ENCODE data around the gene RCC2.

Gene RCC2

DNA sequence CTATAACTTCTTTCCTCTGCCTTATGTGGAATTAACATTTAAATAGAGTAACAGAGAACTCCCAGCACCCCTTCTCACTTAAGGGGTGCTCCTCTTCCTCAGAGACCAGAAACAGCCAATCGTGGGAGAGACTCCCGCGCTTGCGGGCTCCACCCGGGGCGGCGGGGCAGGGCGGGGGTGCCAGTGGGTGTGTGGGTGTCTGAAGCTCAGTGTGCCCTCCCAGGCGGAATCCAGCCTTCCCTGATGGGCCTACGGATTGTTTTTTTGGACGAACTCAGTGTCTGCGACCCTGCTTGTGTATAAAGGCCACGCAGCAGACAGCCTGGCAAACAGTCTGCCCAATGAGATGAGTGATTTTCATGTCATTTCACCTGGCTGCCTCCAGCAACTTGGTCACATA lies 6.2 kb downstream of the RCC2 start:
- Histone ChIP-seq H2BK5ac (ENCODE audit: low read length) (peak overlapping the region; percentile 5), H3K36me3 (ENCODE audit: control insufficient read depth, insufficient read depth, low read length) (peaks cover 10% of the 10 kb centered on the region), H2BK15ac (replicated peaks; ENCODE audit: low read depth) (no peak overlapping the region), H4K8ac (ENCODE audit: low read depth, low read length) (no peak overlapping the region), H3K23ac (ENCODE audit: low read length) (no peak overlapping the region), H4K5ac (ENCODE audit: low read length) (no peak overlapping the region), H3K79me2 (ENCODE audit: control insufficient read depth, insufficient read depth, low read length) (peaks cover 91% of the 10 kb centered on the region), H2AK5ac (ENCODE audit: low read length) (no peak overlapping the region), H3K27ac (ENCODE audit: low read depth, low read length) (no peak overlapping the region), H3K4me2 (ENCODE audit: low read length) (no peak overlapping the region), H3K18ac (ENCODE audit: low read length) (peak overlapping the region; percentile 9), H3K9ac (ENCODE audit: low read length) (peak overlapping the region; percentile 13), H3K4ac (ENCODE audit: low read depth, low read length) (peak overlapping the region; percentile 2), H3K4me1 (ENCODE audit: control insufficient read depth, low read depth, low read length) (peaks cover 27% of the 10 kb centered on the region), H3K56ac (ENCODE audit: low read length) (peak overlapping the region; percentile 35), H3K4me3 (ENCODE audit: low read length) (no peak overlapping the region), H2BK120ac (ENCODE audit: low read depth, low read length) (no peak overlapping the region), H3K79me1 (ENCODE audit: low read length) (peaks cover 8% of the 10 kb centered on the region), H3K27me3 (ENCODE audit: insufficient read depth, low read length, poor library complexity) (no peaks in the 10 kb centered on the region)
- WGBS (ENCODE audit: extremely low coverage, insufficient coverage, low lambda C conversion rate), result no CpG with 5 or more reads among the region's 13 CpGs
- no peak for DNase-seq

DNA sequence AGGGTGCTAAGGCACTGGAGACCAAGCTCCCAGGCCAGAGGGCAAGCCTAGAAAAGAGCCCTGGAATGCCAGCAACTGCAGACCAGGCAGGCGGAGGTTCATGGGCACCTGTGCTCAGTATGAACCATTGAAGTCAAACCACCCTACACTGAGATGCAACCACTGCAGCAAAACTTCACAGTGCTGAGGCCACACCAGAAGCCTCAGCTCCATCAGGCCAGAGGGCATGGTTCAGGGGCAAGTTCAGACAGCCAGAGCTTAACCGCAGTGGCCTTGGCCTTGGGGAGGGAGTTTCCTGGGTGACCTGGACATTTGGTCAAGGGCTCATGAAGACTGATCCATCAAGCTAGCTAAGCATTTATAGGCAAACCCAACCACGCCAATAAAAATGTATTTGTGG lies 7.1 kb downstream of the RCC2 start:
- no peak overlapping the region for H3K4me3 ChIP-seq (ENCODE audit: low read length)
- H3K36me3 ChIP-seq (ENCODE audit: control insufficient read depth, insufficient read depth, low read length), result peaks cover 14% of the 10 kb centered on the region
- H3K27me3 ChIP-seq (ENCODE audit: insufficient read depth, low read length, poor library complexity), result no peaks in the 10 kb centered on the region
- no peak overlapping the region for H3K23ac ChIP-seq (ENCODE audit: low read length)
- H3K56ac ChIP-seq (ENCODE audit: low read length), result no peak overlapping the region
- peaks cover 94% of the 10 kb centered on the region for H3K79me2 ChIP-seq (ENCODE audit: control insufficient read depth, insufficient read depth, low read length)
- no peak overlapping the region for H2BK15ac ChIP-seq (replicated peaks; ENCODE audit: low read depth)
- H4K5ac ChIP-seq (ENCODE audit: low read length), result no peak overlapping the region
- no peak overlapping the region for H4K8ac ChIP-seq (ENCODE audit: low read depth, low read length)
- H2BK120ac ChIP-seq (ENCODE audit: low read depth, low read length), result no peak overlapping the region
- peaks cover 27% of the 10 kb centered on the region for H3K4me1 ChIP-seq (ENCODE audit: control insufficient read depth, low read depth, low read length)
- no peak overlapping the region for H3K4ac ChIP-seq (ENCODE audit: low read depth, low read length)
- no CpG with 5 or more reads among the region's 3 CpGs for WGBS (ENCODE audit: extremely low coverage, insufficient coverage, low lambda C conversion rate)
- peak overlapping the region; percentile 0 for H3K9ac ChIP-seq (ENCODE audit: low read length)
- H2AK5ac ChIP-seq (ENCODE audit: low read length), result no peak overlapping the region
- DNase-seq, result no peak
- H3K18ac ChIP-seq (ENCODE audit: low read length), result no peak overlapping the region
- H3K79me1 ChIP-seq (ENCODE audit: low read length), result peaks cover 12% of the 10 kb centered on the region
- no peak overlapping the region for H3K27ac ChIP-seq (ENCODE audit: low read depth, low read length)
- no peak overlapping the region for H3K4me2 ChIP-seq (ENCODE audit: low read length)
- no peak overlapping the region for H2BK5ac ChIP-seq (ENCODE audit: low read length)

DNA sequence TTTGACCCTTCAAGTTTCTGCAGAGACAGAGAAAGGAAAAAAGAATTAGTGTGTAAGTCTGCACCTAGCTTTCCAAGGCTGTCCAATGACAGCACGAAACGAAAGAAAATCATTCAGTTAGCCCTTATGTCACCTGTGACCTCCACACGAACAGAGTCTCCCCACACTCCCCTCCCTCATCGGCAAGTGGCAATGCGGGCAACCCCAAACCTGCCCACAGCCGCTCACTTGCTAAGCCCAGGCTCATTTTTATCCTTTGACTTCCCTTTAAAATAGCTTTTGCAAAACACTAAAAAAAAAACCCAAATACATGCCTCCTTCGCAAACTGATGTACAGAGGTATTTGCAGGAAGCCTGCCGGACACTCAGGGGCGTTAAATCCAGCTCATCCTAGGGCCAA lies 10.3 kb downstream of the RCC2 start:
- WGBS (ENCODE audit: extremely low coverage, insufficient coverage, low lambda C conversion rate), result no CpG with 5 or more reads among the region's 9 CpGs
- Histone ChIP-seq H3K4me1 (ENCODE audit: control insufficient read depth, low read depth, low read length) (peaks cover 9% of the 10 kb centered on the region), H2BK120ac (ENCODE audit: low read depth, low read length) (no peak overlapping the region), H3K36me3 (ENCODE audit: control insufficient read depth, insufficient read depth, low read length) (peaks cover 29% of the 10 kb centered on the region), H3K9ac (ENCODE audit: low read length) (no peak overlapping the region), H3K79me2 (ENCODE audit: control insufficient read depth, insufficient read depth, low read length) (peaks cover 93% of the 10 kb centered on the region), H3K4me2 (ENCODE audit: low read length) (no peak overlapping the region), H3K56ac (ENCODE audit: low read length) (no peak overlapping the region), H3K4me3 (ENCODE audit: low read length) (no peak overlapping the region), H3K79me1 (ENCODE audit: low read length) (peaks cover 26% of the 10 kb centered on the region), H4K5ac (ENCODE audit: low read length) (no peak overlapping the region), H3K27me3 (ENCODE audit: insufficient read depth, low read length, poor library complexity) (no peaks in the 10 kb centered on the region), H4K8ac (ENCODE audit: low read depth, low read length) (no peak overlapping the region), H2BK15ac (replicated peaks; ENCODE audit: low read depth) (no peak overlapping the region), H3K27ac (ENCODE audit: low read depth, low read length) (peak overlapping the region; percentile 17), H2AK5ac (ENCODE audit: low read length) (no peak overlapping the region), H3K18ac (ENCODE audit: low read length) (no peak overlapping the region), H3K4ac (ENCODE audit: low read depth, low read length) (no peak overlapping the region), H3K23ac (ENCODE audit: low read length) (no peak overlapping the region), H2BK5ac (ENCODE audit: low read length) (no peak overlapping the region)
- DNase-seq, result no peak

DNA sequence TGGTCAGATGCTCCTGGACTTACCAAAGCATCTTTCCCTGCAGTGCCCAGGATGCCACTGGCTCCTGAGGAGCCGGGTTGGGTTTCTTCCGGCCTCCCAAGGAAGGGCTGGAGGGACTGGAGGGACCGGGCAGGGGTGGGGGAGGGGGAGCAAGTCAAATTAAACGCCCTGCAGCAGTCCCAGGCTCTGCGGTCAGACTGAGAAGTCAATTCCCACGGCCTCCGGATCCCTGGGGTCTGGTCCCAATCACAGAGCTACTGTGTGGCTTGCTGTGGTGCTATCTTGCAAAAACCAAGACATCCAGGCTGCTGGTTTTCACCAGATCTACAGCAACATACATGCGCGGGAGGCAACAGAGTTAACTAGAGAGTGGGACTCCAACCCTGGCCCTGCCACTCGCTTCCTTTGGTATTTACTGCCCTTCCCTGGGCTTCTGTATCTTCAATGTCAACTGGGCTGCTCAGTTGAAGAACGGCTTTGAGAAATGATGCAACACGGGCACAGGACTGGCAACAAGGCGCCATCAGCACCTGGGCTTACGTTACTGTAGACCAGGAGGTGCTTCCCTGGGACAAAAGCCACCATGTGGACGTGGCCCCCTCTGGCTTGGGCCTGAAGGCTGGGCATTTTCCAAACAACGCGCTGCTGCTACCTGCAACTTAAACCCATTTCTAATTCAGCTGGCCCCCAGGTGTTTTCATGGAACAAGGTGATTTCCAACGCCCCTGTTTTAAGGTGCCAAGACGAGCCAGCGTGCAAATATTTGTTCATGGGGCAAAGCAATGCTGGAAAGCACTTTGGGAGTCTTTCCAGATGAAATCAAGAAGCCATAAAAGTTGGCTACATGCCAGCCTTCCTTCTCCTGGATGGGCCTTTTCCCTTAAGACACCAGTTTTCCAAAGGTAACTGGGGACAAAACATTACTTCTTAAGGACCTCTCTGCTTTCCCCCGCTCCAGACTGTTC lies 11.5 kb downstream of the RCC2 start:
- Histone ChIP-seq H3K36me3 (ENCODE audit: control insufficient read depth, insufficient read depth, low read length) (peaks cover 33% of the 10 kb centered on the region), H3K79me2 (ENCODE audit: control insufficient read depth, insufficient read depth, low read length) (peaks cover 91% of the 10 kb centered on the region), H3K79me1 (ENCODE audit: low read length) (peaks cover 33% of the 10 kb centered on the region), H3K27ac (ENCODE audit: low read depth, low read length) (peak overlapping the region; percentile 29), H3K4me2 (ENCODE audit: low read length) (no peak overlapping the region), H3K18ac (ENCODE audit: low read length) (no peak overlapping the region), H2BK120ac (ENCODE audit: low read depth, low read length) (no peak overlapping the region), H3K4me3 (ENCODE audit: low read length) (no peak overlapping the region), H3K4ac (ENCODE audit: low read depth, low read length) (no peak overlapping the region), H2BK5ac (ENCODE audit: low read length) (no peak overlapping the region), H2AK5ac (ENCODE audit: low read length) (no peak overlapping the region), H3K27me3 (ENCODE audit: insufficient read depth, low read length, poor library complexity) (no peaks in the 10 kb centered on the region), H3K56ac (ENCODE audit: low read length) (peak overlapping the region; percentile 22), H4K5ac (ENCODE audit: low read length) (no peak overlapping the region), H3K23ac (ENCODE audit: low read length) (no peak overlapping the region), H3K4me1 (ENCODE audit: control insufficient read depth, low read depth, low read length) (peaks cover 4% of the 10 kb centered on the region), H3K9ac (ENCODE audit: low read length) (no peak overlapping the region), H4K8ac (ENCODE audit: low read depth, low read length) (no peak overlapping the region), H2BK15ac (replicated peaks; ENCODE audit: low read depth) (no peak overlapping the region)
- WGBS (ENCODE audit: extremely low coverage, insufficient coverage, low lambda C conversion rate), result no CpG with 5 or more reads among the region's 21 CpGs
- DNase-seq, result no peak

DNA sequence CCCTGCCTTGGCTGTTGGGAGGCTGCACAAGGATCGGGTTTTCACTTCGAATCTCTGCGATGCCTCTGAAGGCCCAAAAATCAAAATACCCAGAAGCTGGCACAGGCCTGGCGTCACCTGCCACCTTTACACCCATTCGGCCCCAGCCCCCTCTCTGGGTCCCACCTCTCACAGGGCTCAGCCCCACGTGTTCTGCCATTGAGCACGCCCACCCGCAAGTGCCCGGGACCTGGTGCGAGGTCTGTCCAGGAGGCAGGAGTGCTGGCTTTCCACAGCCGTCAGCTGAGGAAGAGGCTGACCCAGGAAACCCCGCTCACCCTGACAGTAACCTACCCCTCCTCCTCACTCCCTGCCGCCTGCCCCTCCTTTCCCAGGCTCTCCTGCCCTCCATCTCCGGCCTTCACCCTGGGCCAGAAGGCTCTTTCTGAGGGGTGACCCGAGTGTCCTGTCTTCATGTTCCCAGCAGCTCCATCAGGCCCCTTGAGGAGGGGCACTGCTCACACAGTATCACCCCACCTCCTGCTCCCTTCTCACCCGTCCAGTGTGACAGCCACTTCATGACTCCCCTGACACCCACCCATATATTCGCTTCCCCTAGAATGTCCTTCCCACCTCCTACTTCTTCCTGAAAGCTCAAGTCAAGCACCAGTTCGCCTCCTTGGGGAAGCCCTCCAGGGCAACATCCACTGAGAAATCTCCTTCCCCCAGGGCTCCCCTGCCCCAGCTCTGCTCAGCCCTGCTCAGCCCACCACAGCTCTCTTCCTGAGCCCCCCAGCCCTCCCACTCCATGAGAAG lies 13.5 kb downstream of the RCC2 start:
- peaks cover 30% of the 10 kb centered on the region for H3K79me1 ChIP-seq (ENCODE audit: low read length)
- no peak overlapping the region for H4K8ac ChIP-seq (ENCODE audit: low read depth, low read length)
- no peak overlapping the region for H2BK15ac ChIP-seq (replicated peaks; ENCODE audit: low read depth)
- H3K27me3 ChIP-seq (ENCODE audit: insufficient read depth, low read length, poor library complexity), result no peaks in the 10 kb centered on the region
- H3K9ac ChIP-seq (ENCODE audit: low read length), result no peak overlapping the region
- no peak overlapping the region for H3K27ac ChIP-seq (ENCODE audit: low read depth, low read length)
- H2AK5ac ChIP-seq (ENCODE audit: low read length), result no peak overlapping the region
- H2BK5ac ChIP-seq (ENCODE audit: low read length), result no peak overlapping the region
- H3K79me2 ChIP-seq (ENCODE audit: control insufficient read depth, insufficient read depth, low read length), result peaks cover 75% of the 10 kb centered on the region
- no peak for DNase-seq
- H3K23ac ChIP-seq (ENCODE audit: low read length), result no peak overlapping the region
- H3K36me3 ChIP-seq (ENCODE audit: control insufficient read depth, insufficient read depth, low read length), result peaks cover 33% of the 10 kb centered on the region
- H3K4ac ChIP-seq (ENCODE audit: low read depth, low read length), result no peak overlapping the region
- no peak overlapping the region for H3K56ac ChIP-seq (ENCODE audit: low read length)
- no peak overlapping the region for H3K4me2 ChIP-seq (ENCODE audit: low read length)
- H3K18ac ChIP-seq (ENCODE audit: low read length), result no peak overlapping the region
- H2BK120ac ChIP-seq (ENCODE audit: low read depth, low read length), result no peak overlapping the region
- no CpG with 5 or more reads among the region's 18 CpGs for WGBS (ENCODE audit: extremely low coverage, insufficient coverage, low lambda C conversion rate)
- H3K4me3 ChIP-seq (ENCODE audit: low read length), result no peak overlapping the region
- H3K4me1 ChIP-seq (ENCODE audit: control insufficient read depth, low read depth, low read length), result peaks cover 2% of the 10 kb centered on the region
- H4K5ac ChIP-seq (ENCODE audit: low read length), result no peak overlapping the region
